ENCODE data around the gene MED22.

MED22 gene

DNA sequence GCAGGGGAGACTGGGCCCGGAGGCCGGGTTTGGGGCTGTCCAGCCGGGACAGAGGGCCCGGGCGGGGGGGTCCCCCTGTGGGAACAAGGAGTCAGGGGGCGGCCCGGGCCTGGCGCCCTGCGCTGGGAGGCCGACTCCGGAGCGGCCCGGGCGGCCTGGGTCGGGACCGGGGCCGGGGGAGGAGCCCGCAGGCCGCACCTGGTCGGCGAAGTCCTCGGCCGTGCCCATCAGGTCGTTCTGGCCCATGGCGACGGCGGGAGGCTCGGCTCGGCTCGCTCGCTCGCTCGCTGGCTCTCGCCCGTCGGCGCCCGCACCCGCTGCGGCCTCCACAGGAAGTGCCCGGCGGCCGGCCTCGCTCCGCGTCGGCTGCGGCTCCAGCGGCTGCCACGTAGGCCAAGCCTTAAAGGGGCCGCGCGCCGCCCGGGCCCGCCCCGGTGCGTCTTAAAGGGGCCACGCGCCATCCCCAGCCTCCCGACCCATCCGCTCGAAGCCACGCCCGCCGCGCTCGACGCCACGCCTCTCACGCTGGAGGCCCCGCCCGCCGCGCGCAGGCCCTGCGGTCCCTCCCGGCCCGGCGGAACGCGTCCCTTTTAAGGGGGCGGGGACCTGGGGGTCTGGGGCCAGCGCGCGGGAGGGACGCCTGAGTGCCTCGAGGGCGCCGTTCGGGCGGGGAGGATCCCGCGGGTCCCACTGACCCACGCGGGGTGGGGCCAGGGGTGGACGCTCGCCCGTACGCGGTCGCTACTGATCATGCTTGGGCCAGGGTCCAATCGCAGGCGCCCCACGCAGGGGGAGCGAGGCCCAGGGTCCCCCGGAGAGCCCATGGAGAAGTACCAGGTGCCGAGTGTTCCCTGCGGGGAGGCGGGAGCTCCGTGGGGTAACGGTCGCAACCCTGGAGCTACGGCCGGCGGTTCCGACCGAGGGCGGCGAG lies 28.1 kb upstream of the MED22 start, which contains the start of the genes STKLD1 and SURF4:
Gene STKLD1, plus strand, starts transcription at position 643 of the 931 bp plus-strand sequence. Its CDS starts 108 bp downstream, at position 751.
Gene SURF4, minus strand, starts transcription at position 337 of the 931 bp plus-strand sequence. Its CDS starts 91 bp downstream, at position 246.
- peak; percentile 75 to 80 for ATAC-seq

- ATAC-seq, result no peak
Measured at GRCh38 chr9:133375116-133375723, 27.3 kb upstream of the MED22 start.

GRCh38 chr9:133374612-133375115 lies 26.7 kb upstream of the MED22 start:
- peak; percentile 9 to 14 for ATAC-seq

- ATAC-seq, result no peak
Measured at GRCh38 chr9:133372144-133372543, 24.2 kb upstream of the MED22 start.

DNA sequence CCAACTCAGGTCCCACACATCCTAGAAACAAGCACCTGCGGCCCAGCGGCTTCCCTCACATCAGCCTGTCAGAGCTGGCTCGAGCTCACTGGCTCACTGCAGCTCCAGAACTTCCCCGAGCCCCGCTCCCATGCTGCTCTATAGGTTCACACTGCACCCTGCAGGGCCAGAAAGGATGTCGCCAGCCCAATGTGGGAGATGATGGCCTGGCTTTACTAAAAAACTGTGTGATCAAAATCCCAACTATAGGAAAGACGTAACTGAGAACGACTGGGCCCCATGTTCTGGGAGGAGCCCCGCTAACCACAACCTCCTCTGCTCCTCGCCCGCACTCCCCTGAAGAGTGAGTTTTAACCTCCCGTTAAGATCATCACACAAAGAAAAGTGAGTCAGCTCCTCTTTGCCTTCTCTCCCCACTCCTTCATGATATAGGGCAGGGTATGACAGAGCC lies 23.4 kb upstream of the MED22 start:
- peak; percentile 77 to 78 for ATAC-seq

DNA sequence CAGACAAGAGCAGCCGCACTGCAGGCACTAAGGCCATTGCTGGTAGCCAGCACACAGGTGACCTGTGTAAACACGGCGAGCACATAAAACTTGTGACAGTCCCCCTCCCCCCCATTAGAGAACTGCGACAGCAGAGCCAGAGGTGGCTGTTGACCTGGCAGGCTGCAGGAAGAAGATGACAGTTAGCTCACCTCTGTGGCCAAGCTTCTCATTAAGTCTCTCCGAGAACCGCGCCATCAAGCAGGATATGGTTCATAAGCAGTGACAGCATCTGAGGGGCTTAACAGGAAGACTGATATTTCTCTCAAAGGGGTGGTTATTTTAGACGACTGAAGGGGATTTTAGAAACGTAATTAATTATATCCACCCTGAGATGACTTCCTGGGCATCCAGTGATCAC lies 22.8 kb upstream of the MED22 start:
- ATAC-seq, result peak; percentile 24 to 33

GRCh38 chr9:133369933-133370332 lies 22.0 kb upstream of the MED22 start:
- peak; percentile 21 to 46 for ATAC-seq

GRCh38 chr9:133369422-133369821 lies 21.5 kb upstream of the MED22 start:
- ATAC-seq, result no peak

DNA sequence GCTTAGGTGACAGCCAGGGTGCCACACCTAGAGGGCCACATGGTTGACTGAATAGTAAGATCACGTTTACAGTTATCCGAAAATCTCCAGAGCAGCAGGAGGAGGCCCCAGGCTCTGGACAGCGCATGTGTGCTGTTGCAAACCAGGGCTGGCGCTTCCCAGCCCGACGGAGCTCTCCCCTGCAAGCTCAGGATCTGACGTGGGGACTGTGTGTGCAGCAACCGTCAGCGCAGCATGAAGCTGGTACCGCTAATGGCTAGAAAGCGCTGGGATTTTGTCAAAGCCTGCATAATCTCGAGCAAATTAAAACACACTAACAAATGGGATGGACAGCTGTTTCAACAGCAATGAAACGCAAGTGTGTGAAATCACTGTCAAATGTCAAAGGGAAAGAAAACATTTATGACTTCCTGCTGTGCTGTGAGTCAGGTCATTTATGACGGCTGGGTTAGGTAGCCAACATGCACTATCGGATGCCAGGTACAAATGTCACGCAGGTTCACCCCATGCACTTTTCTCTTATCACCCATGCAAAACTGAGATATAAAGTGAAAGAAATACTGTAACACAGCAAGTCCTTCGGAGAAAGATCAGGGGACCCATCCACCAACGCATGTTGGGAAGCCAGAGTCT lies 20.4 kb upstream of the MED22 start:
- no peak for ATAC-seq

- no peak for ATAC-seq
Measured at GRCh38 chr9:133367778-133368177, 19.8 kb upstream of the MED22 start.

- ATAC-seq, result no peak
Measured at GRCh38 chr9:133367221-133367620, 19.3 kb upstream of the MED22 start.

GRCh38 chr9:133366435-133366834 lies 18.5 kb upstream of the MED22 start:
- ATAC-seq, result no peak

- no peak for ATAC-seq
Measured at GRCh38 chr9:133362359-133363044, 14.6 kb upstream of the MED22 start.

DNA sequence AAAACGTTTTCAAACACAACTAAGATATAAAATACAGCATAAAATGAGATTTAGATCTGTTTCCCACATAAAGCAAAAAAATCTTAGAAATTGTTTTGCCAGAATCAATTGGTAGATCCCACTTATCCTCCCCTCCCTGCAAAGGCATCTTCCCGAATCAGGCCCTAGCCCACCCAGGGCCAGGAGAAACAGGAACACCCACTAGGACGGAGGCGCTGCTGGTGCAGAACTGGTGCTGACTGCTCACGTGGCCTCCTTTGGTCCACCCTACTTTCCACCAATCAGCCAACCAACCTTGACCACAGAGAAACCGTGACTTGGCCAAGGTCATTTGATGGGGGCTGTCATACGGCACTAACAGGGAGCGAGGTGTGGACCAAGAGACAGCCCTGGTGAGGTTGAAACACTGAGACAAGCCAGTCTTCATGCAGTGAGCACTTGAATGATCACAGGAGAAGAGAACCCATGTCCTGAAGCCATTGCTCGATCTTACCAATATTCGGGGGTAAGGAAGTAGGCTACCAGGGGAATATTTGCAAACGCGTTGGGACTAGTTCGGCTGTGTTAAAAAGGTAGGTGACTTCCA lies 13.7 kb upstream of the MED22 start:
- no peak for ATAC-seq

DNA sequence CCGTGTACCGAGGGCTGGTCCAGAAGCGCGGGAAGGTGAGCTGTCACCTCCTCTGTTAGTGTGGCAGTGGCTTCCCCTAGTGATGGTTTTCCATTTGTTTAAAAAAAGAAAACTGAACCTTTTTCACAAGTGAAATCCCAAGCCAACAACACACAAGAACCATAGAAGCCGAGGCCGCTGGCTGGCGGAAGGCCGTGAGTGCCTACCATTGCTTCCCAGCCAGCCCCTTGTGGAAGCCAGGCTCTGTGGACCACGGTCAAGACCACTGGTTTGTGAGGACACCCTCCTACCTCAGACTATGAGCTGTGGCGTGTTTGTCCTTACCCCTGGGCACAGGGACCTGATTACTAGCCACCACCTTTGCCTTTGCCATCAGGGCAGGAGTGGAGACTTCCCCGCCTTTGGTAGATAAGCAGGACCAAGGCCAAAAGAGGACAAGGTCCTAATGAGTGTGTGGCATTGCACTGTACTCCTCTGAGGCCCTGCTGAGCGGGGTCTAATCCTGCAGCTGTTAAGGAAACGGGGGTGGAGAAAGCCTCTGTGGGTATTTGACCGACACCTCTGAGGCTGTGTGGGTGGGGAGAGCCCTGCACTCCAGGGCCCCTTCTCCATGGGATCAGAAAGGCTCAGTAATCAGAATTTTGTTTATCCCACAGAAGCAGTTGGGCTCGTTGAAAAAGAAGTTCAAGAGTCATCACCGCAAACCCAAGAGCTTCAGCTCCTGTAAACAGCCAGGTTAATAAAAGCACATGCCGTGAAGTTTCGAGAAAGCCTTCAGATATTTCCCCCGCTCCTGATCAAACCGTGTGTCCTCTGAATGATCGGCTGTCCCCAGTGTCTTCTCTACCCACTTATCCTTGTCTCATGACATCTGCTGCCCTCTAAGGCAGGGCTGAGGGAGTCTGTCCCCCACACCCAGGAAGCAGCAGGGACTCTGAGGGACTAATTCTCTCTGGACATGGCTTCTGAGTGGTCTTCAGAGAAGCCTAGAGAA lies 12.8 kb upstream of the MED22 start:
- ATAC-seq, result no peak

GRCh38 chr9:133359399-133360175 lies 11.7 kb upstream of the MED22 start:
- no peak for ATAC-seq

DNA sequence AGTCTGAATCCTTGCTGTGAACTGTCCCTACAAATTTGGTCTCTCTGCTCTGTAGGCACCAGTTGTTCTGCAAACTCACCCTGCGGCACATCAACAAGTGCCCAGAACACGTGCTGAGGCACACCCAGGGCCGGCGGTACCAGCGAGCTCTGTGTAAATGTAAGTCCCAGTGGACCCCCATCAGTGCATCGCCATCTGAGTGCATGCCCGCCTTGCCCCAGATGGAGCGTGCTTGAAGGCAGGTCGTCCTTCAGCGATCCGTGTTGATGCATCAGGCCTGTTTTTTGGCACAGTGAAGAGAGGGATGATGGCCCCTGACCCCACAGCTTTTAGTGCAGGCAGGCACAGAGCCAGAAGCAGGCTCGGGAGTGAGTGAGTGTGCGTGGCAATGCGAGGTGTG lies 9.7 kb upstream of the MED22 start:
- no peak for ATAC-seq

- peak; percentile 88 to 89 for ATAC-seq
Measured at GRCh38 chr9:133356391-133357091, 8.6 kb upstream of the MED22 start, which contains the start of the genes SURF1 and SURF2. TSS of gene SURF1 (minus strand) at chr9:133356487. CDS start at chr9:133356453, 34 bp downstream. TSS of gene SURF2 (plus strand) at chr9:133356550. CDS start at chr9:133356593, 43 bp downstream.

- peak; percentile 18 to 26 for ATAC-seq
Measured at GRCh38 chr9:133355881-133356357, 8.0 kb upstream of the MED22 start.

Measured in activated CD4-positive, CD25-positive, alpha-beta regulatory T cell treated with anti-CD3 and anti-CD28 coated beads, Interleukin-2, amount 50 U/mL, for 24 hours (primary cell).